Nucleus accumbens (tissue), 56 donors: ENCODE data around the gene LGALS9B.
"Not testable (repeated sequence)": the region's sequence is repeated elsewhere in the genome, so short reads cannot be mapped to it uniquely, and the experiment has no call there.

ENCODE experiments used
- DNase-seq, 56 donors: peaks; one replicate each; lab custom pipeline; 2025; lab: John Stamatoyannopoulos, UW

LGALS9B gene

DNA sequence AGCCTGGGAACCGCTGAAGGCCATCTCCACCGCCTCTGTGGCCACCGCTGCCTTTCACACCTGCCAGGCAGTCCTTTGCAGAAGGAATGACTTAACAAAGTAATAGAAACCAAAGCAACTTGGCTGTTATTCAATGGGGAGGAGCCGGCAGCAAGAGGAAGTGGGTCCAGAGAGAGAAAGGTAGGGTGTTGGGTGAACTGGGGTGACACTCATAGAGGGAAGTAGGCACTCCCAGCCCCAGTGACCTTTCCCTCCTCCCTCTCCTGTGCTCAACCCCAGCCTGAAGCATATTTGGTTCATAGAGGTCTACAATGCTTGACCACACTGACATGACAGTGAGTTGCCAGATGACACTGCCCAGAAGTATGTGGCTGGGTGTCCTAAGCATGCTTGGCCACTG, at the start of gene LGALS9B:
LGALS9B (minus strand) TSS at position 93 of the 400 bp plus-strand sequence; CDS start at position 24, 69 bp downstream.
- DNase-seq = not testable (repeated sequence)

GRCh38 chr17:20516986-20517385, 49.6 kb upstream of the LGALS9B start:
- not testable (repeated sequence) for DNase-seq

DNA sequence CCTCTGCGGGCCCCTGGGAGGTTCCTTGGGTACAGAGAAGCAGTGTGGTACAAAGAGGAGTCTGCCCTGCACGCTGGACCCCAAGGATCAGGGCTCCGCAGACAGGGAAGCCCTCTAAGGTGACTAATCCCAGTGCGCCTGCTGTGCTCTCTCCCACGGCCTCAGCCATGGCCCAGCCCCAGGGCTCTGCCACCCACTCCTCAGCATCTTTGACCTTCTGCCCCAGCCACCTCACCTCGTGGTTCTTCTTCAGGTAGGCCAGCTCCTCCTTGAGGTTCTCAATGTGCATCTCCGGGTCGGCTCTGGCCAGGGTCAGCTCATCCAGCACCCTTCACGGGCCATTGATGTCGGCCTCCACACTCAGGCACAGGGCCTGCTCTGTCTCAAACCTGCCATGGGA, 47.8 kb upstream of the LGALS9B start:
- DNase-seq = not testable (repeated sequence)

- not testable (repeated sequence) for DNase-seq
Observed at GRCh38 chr17:20513539-20513938, 46.2 kb upstream of the LGALS9B start.

DNA sequence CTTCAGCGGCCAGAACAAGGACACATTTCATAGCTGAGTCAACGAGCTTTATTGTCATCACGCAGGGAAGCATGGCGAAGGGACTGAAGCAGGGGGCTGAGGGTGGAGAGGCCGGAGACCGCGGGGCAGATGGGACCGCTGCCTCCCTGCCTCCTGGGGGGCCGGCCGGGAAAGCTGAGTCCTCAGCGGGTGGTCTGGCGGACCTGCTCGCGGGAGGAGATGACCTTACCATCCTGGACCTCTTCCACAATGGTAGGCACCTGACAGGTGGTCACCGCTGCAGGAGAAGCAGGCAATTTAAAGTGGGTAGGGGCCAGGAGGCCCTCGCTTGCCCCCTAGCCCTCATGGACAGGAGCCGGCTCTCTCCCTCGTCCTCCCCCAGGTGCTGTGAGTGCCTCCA, 45.0 kb upstream of the LGALS9B start:
- not testable (repeated sequence) for DNase-seq

GRCh38 chr17:20511778-20512177, 44.4 kb upstream of the LGALS9B start:
- not testable (repeated sequence) for DNase-seq

DNA sequence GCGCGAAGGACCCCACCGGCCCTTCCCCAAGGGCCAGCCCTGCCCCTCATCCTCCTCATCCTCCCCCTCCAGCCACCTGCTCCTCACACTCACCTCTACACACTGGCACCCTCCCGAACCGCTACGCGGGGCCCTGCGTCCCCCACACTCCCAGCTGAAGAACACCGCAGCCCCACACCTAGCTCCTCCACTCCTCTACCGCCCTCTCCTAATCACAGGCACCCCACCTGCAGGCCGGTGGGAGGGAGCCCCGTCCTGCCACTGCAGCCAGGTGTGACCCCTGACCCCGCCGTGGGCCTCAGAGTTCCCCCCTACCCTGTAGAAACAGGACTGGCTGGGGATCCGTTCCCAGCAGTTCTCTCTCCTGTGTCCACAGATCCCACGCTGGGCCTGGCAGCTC, 38.0 kb upstream of the LGALS9B start:
- not testable (repeated sequence) for DNase-seq

DNA sequence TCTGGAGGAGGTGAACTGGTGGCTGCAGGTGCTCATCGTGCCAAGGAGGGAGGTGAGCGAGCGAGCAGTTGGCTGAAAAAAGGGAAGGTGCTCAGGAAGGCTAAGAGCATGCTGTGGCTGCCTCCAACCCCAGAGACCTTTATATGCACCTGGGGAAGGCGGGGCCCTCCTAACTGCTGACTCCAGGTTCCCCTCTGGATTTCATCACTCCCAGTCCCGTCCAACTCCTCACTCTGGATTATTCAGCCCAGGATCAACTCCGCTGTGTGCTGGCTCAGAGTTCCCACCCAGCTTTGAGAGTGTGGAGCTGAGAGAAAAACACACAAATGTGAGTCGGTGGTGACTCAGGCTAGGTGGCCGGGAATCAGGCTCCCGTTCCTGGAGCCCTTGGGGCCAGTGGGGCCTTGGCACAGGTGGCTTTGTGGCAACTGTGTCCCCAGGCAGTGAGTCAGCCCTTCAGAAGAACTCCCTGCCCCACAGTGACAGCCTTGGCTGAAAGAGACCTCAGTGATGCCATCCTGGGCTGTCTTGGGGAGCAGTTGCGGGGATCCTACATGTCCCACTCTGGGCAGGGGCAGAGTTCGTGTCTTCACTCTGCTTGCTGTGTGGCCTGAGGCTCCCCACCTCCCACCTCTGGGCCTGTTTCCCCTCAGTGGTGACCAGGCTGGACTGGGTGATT, 37.2 kb upstream of the LGALS9B start:
- DNase-seq = not testable (repeated sequence)

DNA sequence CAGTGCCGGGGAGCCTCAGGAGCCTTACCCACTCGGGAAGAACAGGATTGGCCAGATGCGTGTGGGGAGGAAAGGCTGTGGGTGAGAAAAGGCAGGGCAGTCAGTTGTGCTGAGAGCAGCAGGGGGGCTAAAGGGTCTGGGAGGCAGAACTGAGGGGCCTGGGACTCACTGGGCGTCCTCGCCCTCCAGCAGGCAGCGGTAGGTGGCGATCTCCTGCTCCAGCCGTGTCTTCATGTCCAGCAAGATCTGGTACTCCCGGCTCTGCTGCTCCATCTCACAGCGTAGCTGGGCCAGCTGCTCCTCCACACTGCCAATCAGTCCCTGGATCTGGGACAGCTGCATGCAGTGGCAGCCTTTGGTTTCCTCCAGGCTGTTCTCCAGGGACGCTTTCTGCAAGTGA, 34.6 kb upstream of the LGALS9B start:
- not testable (repeated sequence) for DNase-seq

- DNase-seq = not testable (repeated sequence)
Observed at GRCh38 chr17:20500346-20500745, 33.0 kb upstream of the LGALS9B start.

DNA sequence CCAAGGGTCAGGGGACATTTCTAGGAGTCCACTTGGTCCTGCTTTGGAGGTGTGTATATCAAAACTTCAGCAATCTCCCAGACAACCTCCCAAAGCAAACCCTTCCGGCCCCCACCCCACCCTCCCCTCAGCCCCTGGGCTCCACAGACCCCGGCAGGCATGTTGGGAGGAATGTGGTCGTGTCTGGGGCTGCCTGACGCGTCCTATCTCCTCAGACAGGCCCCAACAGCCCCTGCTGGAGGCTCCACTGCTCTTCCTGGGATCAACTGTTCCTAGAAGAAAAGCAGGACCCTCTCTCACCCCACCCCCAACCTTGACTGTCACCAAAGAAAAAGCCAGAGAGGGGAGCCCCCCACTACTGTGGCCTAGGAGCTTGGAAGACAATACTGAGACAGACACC, 28.1 kb upstream of the LGALS9B start:
- not testable (repeated sequence) for DNase-seq

DNA sequence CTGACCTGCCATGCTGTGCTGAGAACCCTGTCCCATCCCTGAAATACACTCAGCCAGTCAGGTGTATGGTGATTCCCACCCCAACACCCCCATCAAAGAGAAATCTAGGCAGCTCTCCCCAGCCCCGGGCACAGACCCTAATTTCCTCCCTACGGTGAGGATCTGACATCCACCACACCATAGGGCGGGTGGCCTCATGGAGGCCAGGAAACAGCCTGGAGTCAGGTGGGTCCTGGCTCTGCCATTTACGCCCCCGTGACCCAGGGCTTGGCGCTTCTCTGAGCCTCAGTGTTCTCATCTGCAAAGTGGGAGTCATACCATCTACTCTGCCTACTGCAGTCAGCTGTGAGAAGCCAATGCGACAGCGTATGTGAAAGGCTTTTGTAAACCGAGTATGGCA, 27.4 kb upstream of the LGALS9B start:
- DNase-seq = not testable (repeated sequence)

DNA sequence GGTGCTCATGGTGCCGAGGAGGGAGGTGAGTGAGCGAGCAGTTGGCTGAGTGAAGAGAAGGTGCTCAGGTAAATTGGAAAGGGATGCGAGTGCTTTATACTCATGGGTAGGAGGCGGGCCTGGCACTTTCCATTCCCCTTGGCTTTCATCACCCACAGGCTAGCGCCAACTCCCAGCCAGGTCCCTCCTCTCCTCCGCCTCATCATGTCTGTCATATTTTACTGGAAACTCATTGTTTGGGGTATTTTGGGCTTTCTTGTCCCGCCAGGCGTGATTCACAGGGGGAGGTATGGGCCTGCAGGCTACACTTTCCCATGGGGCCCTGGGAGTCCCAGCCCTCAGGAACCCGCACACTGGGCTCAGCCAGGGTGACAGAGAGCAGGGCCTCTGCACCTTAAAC, 26.8 kb upstream of the LGALS9B start:
- not testable (repeated sequence) for DNase-seq

GRCh38 chr17:20492971-20493370, 25.6 kb upstream of the LGALS9B start:
- not testable (repeated sequence) for DNase-seq

DNA sequence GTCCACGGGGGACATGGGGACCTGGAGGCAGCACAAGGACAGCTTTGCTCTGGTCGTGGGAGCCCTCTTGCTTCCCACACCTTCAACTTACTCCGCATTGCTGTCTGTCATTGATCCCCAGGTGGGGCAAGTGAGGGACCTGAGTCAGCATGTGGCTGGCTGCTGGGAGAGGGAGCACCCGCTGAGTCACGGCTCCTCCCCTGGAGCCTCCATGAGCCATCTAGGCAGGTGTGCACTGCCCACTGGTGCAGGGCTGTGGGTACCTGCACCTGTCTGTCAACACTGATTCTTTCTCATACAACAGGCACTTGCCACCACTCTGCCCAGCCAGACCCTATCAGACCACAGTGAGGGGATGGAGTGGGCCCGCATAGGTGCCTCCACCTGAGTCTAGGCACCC, 24.8 kb upstream of the LGALS9B start:
- DNase-seq = not testable (repeated sequence)

- DNase-seq = not testable (repeated sequence)
Observed at GRCh38 chr17:20484930-20485329, 17.6 kb upstream of the LGALS9B start.

DNA sequence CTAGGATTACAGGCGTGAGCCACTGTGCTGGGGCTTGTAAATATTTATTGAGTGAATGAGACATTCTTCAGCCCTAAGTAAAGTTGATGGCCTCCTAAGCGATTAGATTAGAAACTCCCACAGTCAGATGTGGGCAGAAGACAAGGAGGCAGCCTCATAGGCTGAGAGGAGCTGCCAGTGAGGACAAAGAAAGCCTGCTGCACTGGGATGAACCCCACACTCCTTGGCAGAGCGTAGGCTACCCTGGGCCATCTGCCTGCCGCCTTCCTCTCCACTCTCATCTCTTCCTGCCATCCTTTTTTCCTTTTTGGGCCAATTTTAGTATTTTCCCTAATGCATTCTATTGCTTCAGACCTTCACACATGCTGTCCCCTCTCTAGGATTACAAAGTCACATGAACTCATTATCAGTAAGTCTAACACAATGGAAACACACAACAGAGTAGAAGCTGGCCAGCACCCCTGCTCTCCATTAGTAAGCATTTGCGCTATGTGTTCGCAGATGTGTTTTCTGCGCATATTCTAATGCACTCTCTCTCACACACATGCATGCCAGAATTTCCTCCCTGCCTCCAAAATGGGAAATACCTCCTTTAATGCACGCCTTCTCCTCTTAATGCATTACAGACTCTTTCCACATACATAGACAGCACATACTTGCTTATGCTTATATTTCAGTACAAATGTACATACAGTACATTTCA, 12.7 kb upstream of the LGALS9B start:
- DNase-seq = not testable (repeated sequence)

DNA sequence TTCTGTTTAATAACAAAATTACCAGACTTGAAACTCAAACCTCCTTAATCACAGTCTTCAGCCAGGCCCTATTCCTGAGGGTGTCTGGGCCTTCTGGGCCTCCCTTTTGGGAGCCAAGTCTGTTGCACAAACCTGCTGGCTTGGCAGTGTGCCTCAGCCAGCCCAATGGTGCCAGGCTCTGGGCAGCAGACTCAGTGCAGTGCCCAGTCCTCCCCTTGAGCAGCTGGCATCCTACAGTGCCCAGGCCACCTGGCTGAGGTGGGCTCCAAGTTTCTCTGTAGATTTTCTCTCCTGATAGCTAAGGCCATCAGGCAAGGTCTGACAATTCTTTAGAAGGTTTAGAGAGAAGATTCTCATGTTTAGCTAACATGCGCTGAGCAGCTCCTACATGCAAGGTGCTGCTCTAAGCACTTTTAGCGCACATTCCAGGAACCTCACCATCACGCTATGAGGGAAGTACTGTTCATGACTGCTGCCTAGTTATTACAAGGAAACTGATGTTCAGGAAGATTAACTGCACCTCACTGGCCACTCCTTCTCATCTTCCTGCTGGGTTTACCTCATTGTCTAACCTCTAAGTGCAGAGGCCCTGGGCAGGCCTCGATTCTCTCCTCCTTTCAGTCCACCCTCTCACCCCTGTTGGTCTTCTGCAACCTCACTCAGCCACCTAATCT, 10.2 kb upstream of the LGALS9B start:
- DNase-seq = not testable (repeated sequence)

- not testable (repeated sequence) for DNase-seq
Observed at GRCh38 chr17:20475137-20475831, 7.9 kb upstream of the LGALS9B start.

DNA sequence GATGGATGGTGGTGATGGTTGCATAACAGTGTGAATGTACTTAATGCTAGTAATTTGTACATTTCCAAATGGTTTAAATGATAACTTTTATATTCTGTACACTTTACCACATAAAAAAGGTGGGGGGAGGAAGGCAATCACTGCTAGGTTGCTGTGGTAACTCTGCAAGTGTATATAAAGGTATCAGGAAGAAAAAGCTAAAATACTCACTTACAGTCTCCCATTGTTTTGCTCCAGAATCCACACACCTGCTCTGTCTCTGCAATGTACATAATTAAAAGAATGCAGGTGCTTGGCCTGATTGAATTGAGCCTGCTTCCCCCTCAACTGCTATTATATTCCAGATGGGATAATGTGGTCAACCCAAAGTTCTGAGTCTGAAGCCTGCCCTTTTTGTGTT, 6.7 kb upstream of the LGALS9B start:
- DNase-seq = not testable (repeated sequence)

- not testable (repeated sequence) for DNase-seq
Observed at GRCh38 chr17:20469946-20470345, 2.6 kb upstream of the LGALS9B start.
